ENCODE data around the gene TMEM106A.

GRCh38 chr17:43183921-43184320 is 27.8 kb upstream of the TMEM106A start:
- no peak for TF ChIP-seq GATA2 (IDR thresholded peaks at IDR 0.05; ENCODE audit: low read depth, low read length)
- no peak for TF ChIP-seq GATA3 (IDR thresholded peaks at IDR 0.05; ENCODE audit: low read depth, low read length)

Data from SH-SY5Y (cell line).